MCF 10A (cell line): ENCODE data around the gene PVALB. TPM values are rescaled to one million over a fixed set of nuclear protein-coding genes. Genes with fewer than 3 reads are reported as not detected.

Source experiments
- BruUV-seq: library from RNA; stranded (reverse); fragments of 400-500 nt; replicated peaks from 2 replicates; lab custom pipeline; 2021; lab: Mats Ljungman, UMichigan
- CTCF ChIA-PET: fragments of 300-600 bp; sonication (Branson Sonifier 250); formaldehyde crosslinking; extraction: SDS; loops from one replicate; lab custom pipeline; 2021; ENCODE audit warnings: antibody characterized with exemption, inconsistent platforms; lab: Yijun Ruan, JAX
- POLR2A ChIA-PET: fragments of 300-600, 350-650 bp; sonication (Branson Sonifier 250); formaldehyde crosslinking; extraction: SDS; loops from one replicate; lab custom pipeline; 2020; ENCODE audit warnings: antibody characterized with exemption, inconsistent platforms; lab: Yijun Ruan, JAX
- DNase-seq: peaks from one replicate; pipeline ENCODE4 v3.0.0-alpha.2; 2018; ENCODE audit not compliant: unreplicated experiment
- H3K27ac Mint-ChIP-seq: one replicate; pipeline ENCODE4 v1.8.0; 2022; ENCODE audit warnings: mild to moderate bottlenecking, low read depth, mixed read lengths; ENCODE audit not compliant: unreplicated experiment
- H3K27me3 Mint-ChIP-seq: one replicate; pipeline ENCODE4 v1.8.0; 2022; ENCODE audit warnings: mixed read lengths; ENCODE audit not compliant: insufficient read depth, unreplicated experiment
- H3K36me3 Mint-ChIP-seq: one replicate; pipeline ENCODE4 v1.8.0; 2022; ENCODE audit warnings: mild to moderate bottlenecking, moderate library complexity, mixed read lengths; ENCODE audit not compliant: insufficient read depth, unreplicated experiment
- H3K4me1 Mint-ChIP-seq: one replicate; pipeline ENCODE4 v1.8.0; 2022; ENCODE audit warnings: mixed read lengths; ENCODE audit not compliant: insufficient read depth, unreplicated experiment
- H3K4me3 Mint-ChIP-seq: one replicate; pipeline ENCODE4 v1.8.0; 2022; ENCODE audit warnings: mild to moderate bottlenecking, moderate library complexity, mixed read lengths; ENCODE audit not compliant: unreplicated experiment
- H3K9me3 Mint-ChIP-seq: one replicate; pipeline ENCODE4 v1.8.0; 2022; ENCODE audit warnings: mixed read lengths; ENCODE audit not compliant: unreplicated experiment
- CTCF ChIP-seq: fragments of 200-600 bp; IDR thresholded peaks from one replicate; pipeline ENCODE4 v1.8.0; 2022; ENCODE audit warnings: antibody characterized with exemption, mild to moderate bottlenecking; ENCODE audit not compliant: unreplicated experiment
- intact Hi-C: fragments of 100-400 bp; cut with micrococcal nuclease; formaldehyde crosslinking; loops from 2 replicates; pipeline ENCODE4 v1.14.1; 2022
- total RNA-seq: library from RNA; stranded (reverse); gene quantifications from 2 replicates; pipeline ENCODE4 v1.2.3, GENCODE V29; 2022

The PVALB gene
- total RNA-seq, 1 experiment from 2014 or later: not detected

- intact Hi-C loops: no loop called here
- no TSS peak for BruUV-seq
- POLR2A ChIA-PET: no interaction called here
- Mint-ChIP-seq H3K27me3 (peaks cover 36% of the 10 kb centered on the region), H3K4me1 (no peaks in the 10 kb centered on the region), H3K36me3 (no peaks in the 10 kb centered on the region), H3K27ac (no peak overlapping the region), H3K4me3 (no peak overlapping the region), H3K9me3 (no peaks in the 10 kb centered on the region)
- CTCF ChIA-PET: interaction anchor here (0.6 to 2.6 kb wide), 2 partner anchors 25 to 269 kb away, joined by 3 to 20 read pairs; no protein-coding TSS in a partner anchor
- no peak for TF ChIP-seq CTCF
- DNase-seq: no peak
These were observed 14.4 kb upstream of the PVALB start for GRCh38 chr22:36831206-36831605.

- no peak overlapping the region for H3K4me3 Mint-ChIP-seq
- TF ChIP-seq CTCF: no peak
- intact Hi-C loops: no loop called here
- BruUV-seq: no TSS peak
- H3K27ac Mint-ChIP-seq: no peak overlapping the region
- no peaks in the 10 kb centered on the region for H3K4me1 Mint-ChIP-seq
- H3K36me3 Mint-ChIP-seq: no peaks in the 10 kb centered on the region
- POLR2A ChIA-PET: no interaction called here
- DNase-seq: no peak
- H3K27me3 Mint-ChIP-seq: peaks cover 36% of the 10 kb centered on the region
- CTCF ChIA-PET: interaction anchor here (2.6 kb wide), 1 partner anchor 25 kb away, joined by 20 read pairs; no protein-coding TSS in a partner anchor
- no peaks in the 10 kb centered on the region for H3K9me3 Mint-ChIP-seq
These were observed 13.8 kb upstream of the PVALB start for GRCh38 chr22:36830601-36831000.

- ChIA-PET POLR2A (interaction anchor here (0.7 kb wide), 1 partner anchor 32 kb away, joined by 3 read pairs; no protein-coding TSS in a partner anchor), CTCF (interaction anchor here (0.6 to 1.4 kb wide), 5 partner anchors 17 to 399 kb away, joined by 3 to 6 read pairs (median 3); no protein-coding TSS in a partner anchor)
- no peak for TF ChIP-seq CTCF
- Mint-ChIP-seq H3K4me1 (no peaks in the 10 kb centered on the region), H3K27ac (no peak overlapping the region), H3K27me3 (peaks cover 35% of the 10 kb centered on the region), H3K36me3 (no peaks in the 10 kb centered on the region), H3K9me3 (no peaks in the 10 kb centered on the region), H3K4me3 (no peak overlapping the region)
- DNase-seq: no peak
- intact Hi-C loops: no loop called here
- BruUV-seq: no TSS peak
These were observed 12.7 kb upstream of the PVALB start for GRCh38 chr22:36829370-36830002.

GRCh38 chr22:36828815-36829214, 12.0 kb upstream of the PVALB start:
- POLR2A ChIA-PET: no interaction called here
- no peak for TF ChIP-seq CTCF
- H3K4me3 Mint-ChIP-seq: no peak overlapping the region
- H3K27ac Mint-ChIP-seq: no peak overlapping the region
- DNase-seq: no peak
- no peaks in the 10 kb centered on the region for H3K36me3 Mint-ChIP-seq
- no TSS peak for BruUV-seq
- intact Hi-C loops: no loop called here
- H3K9me3 Mint-ChIP-seq: no peaks in the 10 kb centered on the region
- H3K27me3 Mint-ChIP-seq: peaks cover 35% of the 10 kb centered on the region
- CTCF ChIA-PET: interaction anchor here (0.6 to 1.4 kb wide), 4 partner anchors 18 to 400 kb away, joined by 3 to 6 read pairs (median 3); no protein-coding TSS in a partner anchor
- H3K4me1 Mint-ChIP-seq: no peaks in the 10 kb centered on the region
